Ovary (tissue), 9 donors: Measurements from ENCODE around the gene AEN. TPM values are rescaled to one million over a fixed set of nuclear protein-coding genes. Genes with fewer than 3 reads are reported as not detected.

ENCODE experiments used
- DNase-seq, 5 donors: peaks; one replicate each; pipeline ENCODE4 v3.0.0-alpha.2; 2019 to 2020
- H3K27ac ChIP-seq, 2 donors: fragments of 200-600 bp; one replicate each; pipeline versions ENCODE4 v1.5.1 to v1.8.0; 2019 to 2022
- H3K27me3 ChIP-seq: fragments of 200-600 bp; one replicate; pipeline ENCODE4 v1.8.0; 2022
- H3K36me3 ChIP-seq: fragments of 200-600 bp; sonication (generic); one replicate; pipeline ENCODE4 v1.5.1; 2019
- H3K4me1 ChIP-seq: one replicate; pipeline ENCODE4 v1.8.1; 2013; ENCODE audit warnings: mild to moderate bottlenecking, moderate library complexity; ENCODE audit not compliant: insufficient read depth
- H3K4me3 ChIP-seq: fragments of 200-600 bp; sonication (generic); one replicate; pipeline ENCODE4 v1.5.1; 2017
- H3K9me3 ChIP-seq, 2 donors: fragments of 200-600 bp in 1 of 2; sonication (generic) in 1 of 2; one replicate each; pipeline versions ENCODE4 v1.5.1 to v1.8.1; 2013 to 2019; ENCODE audit warnings: mild to moderate bottlenecking in 1 of 2, moderate library complexity in 1 of 2
- CTCF ChIP-seq, 3 donors: fragments of 450-650 bp in 2 of 3; fragments of 200-600 bp in 1 of 3; IDR thresholded peaks; one replicate each; pipeline versions ENCODE4 v1.5.1 to v1.8.0; 2016 to 2022; ENCODE audit warnings: antibody characterized with exemption in 3 of 3, mild to moderate bottlenecking in 1 of 3
- EP300 ChIP-seq: sonication (generic); formaldehyde crosslinking; IDR thresholded peaks from one replicate; pipeline ENCODE4 v1.6.1; 2017; ENCODE audit warnings: antibody characterized with exemption
- POLR2A ChIP-seq: fragments of 450-650 bp; IDR thresholded peaks from one replicate; pipeline ENCODE4 v1.6.1; 2017; ENCODE audit warnings: antibody characterized with exemption, mild to moderate bottlenecking, moderate library complexity
- WGBS, 3 donors: extraction: QIAGEN DNeasy Blood & Tissue Kit in 1 of 3; methylation state at CpG; one replicate each; pipeline versions ENCODE4 v1.1.5 to v1.1.7; 2013 to 2017; 5-methylcytosine and 5-hydroxymethylcytosine counted together
- intact Hi-C, 4 donors: fragments of 100-400 bp; cut with DNase I; formaldehyde crosslinking; loops; one replicate each; pipeline versions ENCODE4 v1.11.0 to v1.15.1; 2022 to 2023
- polyA plus RNA-seq, 2 donors: library from polyadenylated mRNA; stranded (reverse); fragments of 200-250 nt in 1 of 2; fragments of 350-450 nt in 1 of 2; fragmentation: Illumina TruSeq in 1 of 2; extraction: RNeasy Lipid Tissue Mini Kit (QIAGEN cat#74804) in 1 of 2; gene quantifications; one replicate each; pipeline ENCODE4 v1.2.3, GENCODE V29; 2013 to 2014
- total RNA-seq, 7 donors: library from RNA; depleted of rRNA in 2 of 7; stranded (reverse); fragments of >200 nt in 2 of 7; fragmentation: NEBNext Ultra II Directional in 3 of 7; extraction: Animal tissue kit (Norgen Biotek cat#: 25700) in 3 of 7; gene quantifications; one replicate each; pipeline versions ENCODE4 v1.1.0 to v1.2.4, GENCODE V29; 2016 to 2023
- donor health status: DM: no; HTN: no; CAD: no; lungs with moderate emphysema.
- donor health status: DM: no; HTN: no; CAD: no.
- donor health status: Bipolar disorder and iron deficiency.
- donor health status: DM: yes; HTN: yes; CAD: no.
- donor health status: DM: no; HTN: no; CAD: no.
- donor health status: DM: yes; HTN: yes; CAD: no.

The AEN gene
- total and polyA plus RNA-seq, 9 donors, result 6.9 to 27.1 (median 15.6) TPM

- TF ChIP-seq POLR2A, result no peak
- no peak for TF ChIP-seq EP300
- DNase-seq, result no peak
- 72 to 80% (median 72%) methylated on average over 7 of the region's 7 CpGs for WGBS, 3 donors
- Histone ChIP-seq H3K9me3 (no peaks in the 10 kb centered on the region), H3K4me1 (no peaks in the 10 kb centered on the region), H3K36me3 (no peaks in the 10 kb centered on the region), H3K27me3 (no peaks in the 10 kb centered on the region), H3K27ac (no peak overlapping the region), H3K4me3 (no peak overlapping the region)
- intact Hi-C loops, result loop anchor here in 1 of 4 donors (10.0 kb wide), 1 partner anchor 127 kb away; no protein-coding TSS in a partner anchor
Measured at GRCh38 chr15:88612186-88612796, 8.8 kb upstream of the AEN start.

GRCh38 chr15:88613074-88613944 lies 7.8 kb upstream of the AEN start:
- Histone ChIP-seq H3K4me3 (no peak overlapping the region), H3K27me3 (no peaks in the 10 kb centered on the region), H3K9me3 (no peaks in the 10 kb centered on the region), H3K36me3 (no peaks in the 10 kb centered on the region), H3K27ac (no peak overlapping the region), H3K4me1 (no peaks in the 10 kb centered on the region)
- TF ChIP-seq POLR2A (no peak), CTCF (IDR thresholded peaks at IDR 0.05) (no peak), EP300 (no peak)
- 49 to 53% (median 49%) methylated on average over 7 of the region's 7 CpGs for WGBS, 3 donors
- intact Hi-C loops, result loop anchor here in 1 of 4 donors (10.0 kb wide), 1 partner anchor 129 kb away; no protein-coding TSS in a partner anchor
- no peak for DNase-seq

- Histone ChIP-seq H3K4me1 (no peaks in the 10 kb centered on the region), H3K27me3 (no peaks in the 10 kb centered on the region), H3K27ac (no peak overlapping the region), H3K36me3 (no peaks in the 10 kb centered on the region), H3K9me3 (no peaks in the 10 kb centered on the region), H3K4me3 (no peak overlapping the region)
- DNase-seq, result no peak
- 77 to 78% (median 78%) methylated on average over 11 of the region's 11 CpGs for WGBS, 3 donors
- TF ChIP-seq EP300 (no peak), POLR2A (no peak), CTCF (IDR thresholded peaks at IDR 0.05) (no peak)
- intact Hi-C loops, result loop anchor here in 1 of 4 donors (10.0 kb wide), 1 partner anchor 131 kb away; no protein-coding TSS in a partner anchor
Measured at GRCh38 chr15:88615303-88616107, 5.6 kb upstream of the AEN start.

- no peaks in the 10 kb centered on the region for H3K27me3 ChIP-seq
- H3K27ac ChIP-seq, result no peak overlapping the region
- no peak for TF ChIP-seq CTCF (IDR thresholded peaks at IDR 0.05)
- TF ChIP-seq EP300, result no peak
- TF ChIP-seq POLR2A, result no peak
- no peak overlapping the region for H3K4me3 ChIP-seq
- H3K4me1 ChIP-seq, result no peaks in the 10 kb centered on the region
- intact Hi-C loops, result loop anchor here in 1 of 4 donors (10.0 kb wide), 1 partner anchor 131 kb away; no protein-coding TSS in a partner anchor
- H3K36me3 ChIP-seq, result no peaks in the 10 kb centered on the region
- no peaks in the 10 kb centered on the region for H3K9me3 ChIP-seq
- no peak for DNase-seq
- WGBS, 3 donors, result 81 to 86% (median 82%) methylated on average over 4 of the region's 4 CpGs
Measured at GRCh38 chr15:88616240-88616639, 4.9 kb upstream of the AEN start.
